GM21528 (cell line): ENCODE data around the gene PLA2G6.
"Not testable (repeated sequence)": the region's sequence is repeated elsewhere in the genome, so short reads cannot be mapped to it uniquely, and the experiment has no call there.

Experiments
- ATAC-seq: cut with Tn5 transposase; IDR thresholded peaks from one replicate; pipeline ENCODE4 v1.9.1; 2021; ENCODE audit warnings: mild to moderate bottlenecking, moderate library complexity; ENCODE audit not compliant: unreplicated experiment, low FRiP score

Gene PLA2G6

DNA sequence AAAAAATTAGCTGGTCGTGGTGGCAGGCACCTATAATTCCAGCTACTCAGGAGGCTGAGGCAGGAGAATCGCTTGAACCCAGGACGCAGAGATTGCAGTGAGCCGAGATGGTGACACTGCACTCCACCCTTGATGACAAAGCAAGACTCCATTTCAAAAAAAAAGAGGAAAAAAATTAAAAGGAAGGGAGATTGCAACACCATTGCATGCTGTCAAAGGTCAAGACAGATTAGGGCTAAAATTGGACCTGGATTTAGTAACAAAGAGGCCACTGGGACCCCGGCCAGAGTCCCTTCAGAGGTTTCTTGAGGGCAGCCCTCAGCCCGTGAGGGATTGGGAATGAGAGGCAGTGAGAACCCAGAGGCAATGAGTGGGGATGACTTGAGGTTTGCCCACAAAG, 11.9 kb upstream of the PLA2G6 start:
- ATAC-seq = no peak

DNA sequence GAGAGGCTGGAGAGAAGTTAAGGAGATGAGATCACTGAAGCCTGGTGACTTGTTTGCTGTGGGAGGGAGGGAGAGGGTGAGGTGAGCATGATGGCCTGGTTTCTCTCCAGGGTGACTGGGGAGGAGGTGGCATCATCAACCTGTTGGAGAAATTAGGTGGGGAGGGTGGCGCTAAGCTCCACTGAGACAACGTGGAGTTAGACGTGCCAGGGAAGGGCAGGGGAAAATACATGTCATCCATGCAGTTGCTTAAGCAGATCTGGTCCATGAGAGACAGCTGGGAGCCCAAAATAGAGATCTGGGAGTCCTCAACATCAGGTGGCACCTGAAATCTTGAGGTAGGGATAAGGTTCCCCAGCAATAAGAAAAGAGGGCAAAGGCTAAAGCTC, 10.8 kb upstream of the PLA2G6 start:
- ATAC-seq = no peak

DNA sequence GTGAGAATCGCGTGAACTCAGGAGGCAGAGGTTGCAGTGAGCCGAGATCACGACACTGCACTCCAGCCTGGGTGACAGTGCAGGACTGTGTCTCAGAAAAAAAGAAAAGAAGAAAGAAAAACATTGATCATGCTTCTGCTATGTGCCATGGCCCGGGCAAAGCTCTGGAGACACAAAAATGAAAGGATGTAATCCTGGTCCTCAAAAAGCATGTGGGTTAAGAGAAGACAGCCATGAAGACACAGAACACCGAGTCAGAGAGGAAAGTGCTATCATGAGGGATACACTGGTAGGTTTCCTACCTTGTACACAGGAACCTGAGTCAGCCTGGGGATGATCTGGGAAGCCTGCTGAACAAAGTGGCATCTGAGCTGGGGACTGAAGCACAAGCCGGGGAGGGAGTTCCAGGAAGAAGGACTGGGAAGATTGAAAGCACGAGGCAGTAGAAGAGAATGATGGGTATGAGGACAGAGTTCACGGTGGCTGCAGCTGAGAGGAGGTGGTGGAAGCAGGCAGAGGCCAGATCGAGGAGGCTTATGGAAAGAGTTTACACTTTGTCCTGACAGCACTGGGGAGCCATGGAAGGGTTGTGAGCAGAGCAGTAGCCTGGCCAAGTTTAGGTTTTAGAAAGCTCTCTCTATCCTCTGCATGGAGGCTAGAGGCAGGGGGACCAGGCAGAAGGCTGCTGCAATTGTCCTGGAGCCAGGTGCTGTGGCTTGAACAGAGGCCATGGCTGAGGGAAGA, 10.3 kb upstream of the PLA2G6 start:
- ATAC-seq = no peak

GRCh38 chr22:38191055-38191454, 9.4 kb upstream of the PLA2G6 start:
- no peak for ATAC-seq

GRCh38 chr22:38190581-38190980, 9.0 kb upstream of the PLA2G6 start:
- no peak for ATAC-seq

DNA sequence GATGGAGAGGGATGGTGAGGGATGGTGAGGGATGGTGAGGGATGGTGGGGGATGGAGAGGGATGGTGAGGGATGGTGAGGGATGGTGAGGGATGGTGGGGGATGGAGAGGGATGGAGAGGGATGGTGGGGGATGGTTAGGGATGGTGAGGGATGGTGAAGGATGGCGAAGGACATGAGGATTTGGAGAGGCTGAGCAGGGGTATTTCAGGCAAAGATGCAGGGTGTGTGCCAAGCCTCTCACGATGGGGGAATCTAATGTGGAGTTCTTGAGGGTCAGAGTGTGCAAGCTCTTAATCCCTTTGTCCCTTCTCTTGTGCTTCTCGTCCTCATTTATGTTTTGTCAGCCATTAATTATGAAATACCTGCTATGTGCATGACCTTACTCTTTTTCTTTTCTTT, 7.5 kb upstream of the PLA2G6 start:
- ATAC-seq = no peak

GRCh38 chr22:38187413-38188212, 6.0 kb upstream of the PLA2G6 start:
- ATAC-seq = no peak

DNA sequence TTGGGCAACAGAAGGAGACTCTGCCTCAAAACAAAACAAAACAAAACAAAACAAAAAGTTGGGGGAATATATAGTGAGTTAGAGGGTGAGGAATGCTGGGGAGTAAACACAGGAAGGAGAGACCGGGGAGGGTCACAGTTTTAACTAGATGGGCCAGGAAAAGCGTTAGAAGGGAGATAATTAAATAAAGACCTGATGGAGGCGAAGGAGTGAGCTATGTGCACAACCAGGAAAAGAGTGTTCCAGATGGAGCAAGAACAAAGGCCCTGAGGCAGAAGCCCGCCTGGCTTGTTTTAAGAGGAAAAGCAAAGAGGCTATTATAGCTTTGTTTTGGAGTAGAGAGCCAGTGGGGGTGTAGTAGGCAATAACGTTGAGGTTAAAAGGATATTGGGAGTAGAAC, 4.8 kb upstream of the PLA2G6 start:
- no peak for ATAC-seq

DNA sequence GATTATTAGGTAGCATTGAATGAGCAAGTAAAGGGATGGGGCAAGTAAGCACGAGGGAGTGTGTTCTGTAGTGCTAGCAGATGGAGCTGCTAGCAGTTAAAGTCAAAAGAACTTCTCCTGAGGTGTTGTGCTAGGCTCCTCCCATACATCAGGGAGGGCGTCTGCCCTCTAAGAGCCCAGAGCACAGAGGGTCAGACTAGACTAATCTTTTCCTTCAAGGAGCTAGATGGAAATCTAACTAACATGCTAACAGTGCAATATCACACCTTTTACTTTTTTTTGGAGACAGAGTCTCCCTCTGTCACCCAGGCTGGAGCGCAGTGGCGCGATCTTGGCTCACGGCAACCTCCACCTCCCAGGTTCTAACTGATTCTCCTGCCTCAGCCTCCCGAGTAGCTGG, 3.2 kb upstream of the PLA2G6 start:
- ATAC-seq = no peak

GRCh38 chr22:38180841-38181452, 683 bp downstream of the PLA2G6 start:
- ATAC-seq = no peak

DNA sequence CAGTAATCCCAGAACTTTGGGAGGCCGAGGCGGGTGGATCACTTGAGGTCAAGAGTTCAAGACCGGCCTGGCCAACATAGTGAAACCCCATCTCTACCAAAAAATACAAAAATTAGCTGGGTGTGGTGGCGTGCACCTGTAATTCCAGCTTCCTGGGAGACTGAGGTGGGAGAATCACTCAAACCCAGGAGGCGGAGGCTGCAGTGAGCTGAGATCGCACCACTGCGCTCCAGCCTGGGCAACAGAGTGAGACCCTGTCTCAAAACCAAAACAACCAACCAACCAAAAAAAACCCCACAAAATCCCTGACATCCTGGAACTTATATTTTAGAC, 3.1 kb downstream of the PLA2G6 start:
- ATAC-seq = not testable (repeated sequence)

DNA sequence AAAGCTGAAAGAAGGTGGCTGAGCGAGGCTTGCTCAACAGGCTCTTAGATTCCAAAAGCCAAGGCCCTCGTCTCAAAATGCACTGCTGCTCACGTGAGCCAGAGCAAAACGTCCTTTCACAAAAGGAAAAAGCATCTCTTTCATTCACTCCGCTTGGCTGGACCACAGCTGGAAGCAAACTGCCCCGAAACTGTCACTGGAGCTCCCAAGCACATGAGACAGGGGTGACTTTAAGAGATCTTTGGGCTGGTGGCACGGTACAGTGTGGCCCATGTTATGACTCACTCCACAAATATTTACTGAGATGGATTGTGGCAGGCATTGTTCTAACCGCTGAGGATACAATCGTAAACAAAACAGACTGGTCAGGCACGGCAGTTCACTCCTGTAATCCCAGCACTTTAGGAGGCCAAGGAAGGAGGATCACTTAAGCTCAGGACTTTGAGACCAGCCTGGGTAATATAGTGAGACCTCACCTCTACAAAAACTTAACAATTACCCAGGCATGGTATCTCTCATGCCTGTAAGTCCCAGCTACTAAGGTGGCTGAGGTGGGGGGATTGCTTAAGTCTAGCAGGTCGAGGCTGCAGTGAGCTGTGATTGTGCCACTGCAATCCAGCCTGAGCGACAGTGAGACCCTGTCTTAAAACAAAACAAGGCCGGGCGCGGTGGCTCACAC, 3.6 kb downstream of the PLA2G6 start:
- ATAC-seq = no peak

DNA sequence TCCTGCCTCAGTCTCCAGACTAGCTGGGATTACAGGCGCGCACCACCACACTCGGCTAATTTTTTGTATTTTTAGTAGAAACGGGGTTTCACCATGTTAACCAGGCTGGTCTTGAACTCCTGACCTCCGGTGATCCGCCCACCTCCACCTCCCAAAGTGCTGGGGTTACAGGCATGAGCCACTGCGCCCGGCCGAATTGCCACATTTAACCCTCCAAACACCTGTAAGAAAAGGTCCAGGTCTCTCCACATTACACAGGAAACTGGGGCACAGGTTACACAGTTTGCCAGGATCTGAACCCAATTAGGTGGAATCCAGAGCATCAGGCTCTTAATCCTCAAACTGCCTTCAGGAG, 4.1 kb downstream of the PLA2G6 start:
- not testable (repeated sequence) for ATAC-seq

DNA sequence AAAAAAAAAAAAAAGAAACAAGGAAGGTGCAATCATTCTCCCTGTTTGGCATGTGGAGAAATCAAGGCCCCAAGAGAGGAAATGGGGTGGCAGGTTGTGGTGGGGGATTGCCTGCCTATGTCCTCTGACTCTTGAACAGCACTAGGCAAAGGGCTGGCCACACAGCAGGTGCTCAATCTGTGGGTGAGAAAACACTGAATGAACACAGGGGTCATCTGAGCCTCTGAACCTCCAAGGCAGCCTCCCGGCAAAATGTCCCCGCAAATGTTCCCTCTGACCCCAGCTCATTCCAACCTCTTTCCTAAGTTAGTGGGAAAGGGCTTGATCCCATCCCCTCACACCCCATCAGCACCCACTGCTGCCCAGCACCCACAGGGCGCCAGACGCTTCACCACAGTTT, 4.6 kb downstream of the PLA2G6 start:
- ATAC-seq = no peak

DNA sequence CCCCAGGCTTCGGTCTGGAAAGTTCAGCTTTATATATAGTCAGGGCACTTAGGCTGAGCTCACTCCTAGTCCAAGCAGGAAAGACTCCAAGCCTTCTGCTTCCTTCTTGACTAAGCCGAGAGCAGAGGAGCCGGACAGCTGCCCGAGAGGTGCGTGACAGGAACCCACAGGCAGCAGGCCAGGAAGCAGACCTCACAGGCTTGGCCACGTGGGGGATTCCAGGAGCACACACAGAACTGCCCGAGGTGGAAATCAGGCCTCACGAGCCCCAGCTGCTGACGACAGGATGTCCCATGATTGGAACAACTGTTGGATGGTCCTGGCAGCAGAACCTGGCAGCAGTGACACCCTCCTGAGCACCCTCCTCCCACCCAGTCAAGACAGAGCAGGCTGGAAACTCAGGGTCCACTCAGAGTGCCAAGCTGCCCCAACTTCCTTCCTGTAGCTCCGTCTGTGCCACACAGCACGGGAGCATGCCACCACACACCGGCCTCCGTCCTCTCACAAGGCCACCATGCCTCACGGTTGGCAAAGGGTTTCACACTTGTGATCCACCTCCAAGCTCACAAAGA, 5.4 kb downstream of the PLA2G6 start:
- ATAC-seq = no peak

DNA sequence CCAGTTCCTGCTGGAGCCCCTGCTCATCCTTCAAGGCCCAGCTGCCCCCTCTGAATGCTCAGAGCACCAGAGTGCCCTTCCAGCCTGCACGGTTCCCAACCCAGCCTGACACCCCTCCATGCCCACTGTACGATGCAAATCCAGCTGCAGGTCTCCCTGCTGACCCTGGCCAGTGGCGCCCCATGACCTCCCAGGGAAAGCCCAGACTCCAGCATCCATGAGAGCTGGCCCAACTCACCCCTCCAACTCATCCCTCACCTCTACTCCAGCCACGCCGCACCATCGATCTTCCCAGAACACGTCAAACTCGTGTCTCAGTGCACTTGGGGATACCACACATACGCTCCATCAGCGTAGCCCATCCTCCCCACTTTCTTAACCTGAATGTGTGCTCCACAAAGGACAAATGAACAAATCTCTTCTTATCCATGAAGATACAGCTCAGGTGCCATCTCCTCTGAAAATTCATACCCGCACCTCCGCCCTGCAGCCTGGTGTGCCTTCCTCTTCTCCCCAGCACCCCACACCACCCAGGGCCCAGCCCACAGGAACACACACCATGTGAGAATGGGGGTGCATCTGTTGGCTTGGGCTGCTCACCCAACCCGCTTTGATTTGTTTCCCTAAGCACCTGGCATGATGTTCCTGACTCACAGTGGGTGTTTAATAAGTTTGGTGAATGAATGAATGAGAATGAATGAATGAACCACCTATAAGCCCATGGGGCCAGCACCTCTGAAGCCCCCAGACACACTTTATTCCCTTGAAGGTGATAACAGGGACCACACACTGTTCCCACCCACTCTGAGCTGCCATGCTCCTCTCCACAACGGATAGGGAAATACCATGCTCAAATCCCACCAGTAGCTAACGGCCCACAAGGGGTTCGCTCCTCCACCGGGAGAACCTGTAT, 6.2 kb downstream of the PLA2G6 start:
- ATAC-seq = no peak

DNA sequence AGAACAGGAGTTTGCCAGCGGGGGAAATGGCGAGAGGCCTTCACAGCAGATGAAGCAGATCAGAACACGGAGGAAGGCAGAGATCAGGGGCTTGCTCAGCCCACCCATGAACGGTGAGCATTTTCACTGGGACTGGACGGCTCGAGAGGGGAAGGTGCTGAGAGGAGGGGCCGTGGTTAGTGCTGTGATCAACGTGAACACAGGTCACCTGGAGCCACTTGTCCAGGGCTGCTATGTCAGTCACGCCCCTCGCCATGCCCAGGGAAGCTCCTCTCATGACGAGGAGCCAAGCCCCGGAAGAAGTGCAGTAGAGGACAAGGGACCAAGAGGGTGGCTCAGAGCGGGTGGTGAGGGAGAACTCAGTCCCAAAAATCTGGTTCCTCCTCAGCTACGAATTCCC, 7.0 kb downstream of the PLA2G6 start:
- ATAC-seq = no peak

- ATAC-seq = no peak
These were observed 8.1 kb downstream of the PLA2G6 start for GRCh38 chr22:38173641-38173906.

GRCh38 chr22:38172832-38173640, 8.6 kb downstream of the PLA2G6 start:
- ATAC-seq = no peak
